Measurements from ENCODE around the gene TRIP13.
"Not testable (repeated sequence)": the region's sequence is repeated elsewhere in the genome, so short reads cannot be mapped to it uniquely, and the experiment has no call there.

Gene TRIP13, protein sequence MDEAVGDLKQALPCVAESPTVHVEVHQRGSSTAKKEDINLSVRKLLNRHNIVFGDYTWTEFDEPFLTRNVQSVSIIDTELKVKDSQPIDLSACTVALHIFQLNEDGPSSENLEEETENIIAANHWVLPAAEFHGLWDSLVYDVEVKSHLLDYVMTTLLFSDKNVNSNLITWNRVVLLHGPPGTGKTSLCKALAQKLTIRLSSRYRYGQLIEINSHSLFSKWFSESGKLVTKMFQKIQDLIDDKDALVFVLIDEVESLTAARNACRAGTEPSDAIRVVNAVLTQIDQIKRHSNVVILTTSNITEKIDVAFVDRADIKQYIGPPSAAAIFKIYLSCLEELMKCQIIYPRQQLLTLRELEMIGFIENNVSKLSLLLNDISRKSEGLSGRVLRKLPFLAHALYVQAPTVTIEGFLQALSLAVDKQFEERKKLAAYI

DNA sequence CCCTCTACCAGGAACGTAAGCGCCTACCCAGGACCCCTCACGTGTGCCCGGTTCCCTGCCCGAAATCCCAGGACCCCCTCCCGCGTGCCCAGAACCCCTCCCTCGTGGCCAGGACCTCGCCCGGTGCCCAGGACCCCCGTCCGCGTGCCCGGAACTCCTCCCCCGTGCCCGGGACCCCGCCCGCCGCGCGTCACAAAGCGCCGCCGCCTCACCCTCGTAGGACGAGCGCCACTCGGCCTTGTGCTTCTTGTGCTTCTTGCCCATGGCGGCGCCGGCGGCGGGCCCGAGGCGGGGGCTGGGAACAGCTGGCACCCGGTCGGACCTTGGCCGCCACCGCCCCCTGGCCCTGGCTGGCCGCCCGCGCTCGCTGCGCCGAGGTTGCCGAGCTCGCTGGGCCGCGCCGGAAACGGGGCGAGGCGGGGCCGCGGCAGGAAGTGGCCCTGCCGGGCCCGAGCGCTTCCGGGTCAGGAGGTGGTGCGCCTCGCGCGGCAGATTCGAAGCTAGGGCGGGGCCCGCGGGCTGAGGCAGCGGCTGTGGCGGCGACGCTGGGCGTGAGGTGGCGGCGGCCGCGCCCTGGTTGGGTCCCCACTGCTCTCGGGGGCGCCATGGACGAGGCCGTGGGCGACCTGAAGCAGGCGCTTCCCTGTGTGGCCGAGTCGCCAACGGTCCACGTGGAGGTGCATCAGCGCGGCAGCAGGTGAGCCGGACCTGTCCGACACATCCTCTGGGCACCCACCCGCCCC is at the start of gene TRIP13, which contains the start of gene BRD9:
TSS of gene TRIP13 (plus strand) at position 491 of the 743 bp plus-strand sequence. CDS start at position 606, 115 bp downstream.
TSS of gene BRD9 (minus strand) at position 408 of the 743 bp plus-strand sequence. CDS start at position 264, 144 bp downstream.
- peak; percentile 59 for DNase-seq (ENCODE audit: low read depth)

DNA sequence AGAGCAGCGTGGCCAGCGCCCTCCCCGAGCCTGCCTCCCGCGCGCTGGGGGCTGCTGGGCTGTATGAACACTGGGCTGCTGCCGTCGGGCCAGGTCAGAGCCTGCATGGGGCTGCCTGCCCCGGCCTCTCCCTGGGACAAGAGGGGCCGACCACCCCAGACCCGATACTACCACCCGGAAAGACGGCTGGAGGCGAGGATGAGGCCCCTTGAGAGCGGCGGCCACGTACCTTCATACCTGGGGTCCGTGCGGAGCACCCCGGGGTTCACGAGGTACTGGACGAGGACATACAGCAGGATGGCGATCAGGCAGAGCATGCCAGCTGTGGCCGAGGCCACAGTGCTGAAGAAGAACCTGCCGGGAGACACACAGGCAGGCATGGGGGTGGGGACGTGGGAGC is 49.3 kb upstream of the TRIP13 start:
- not testable (repeated sequence) for DNase-seq (ENCODE audit: low read depth)

DNA sequence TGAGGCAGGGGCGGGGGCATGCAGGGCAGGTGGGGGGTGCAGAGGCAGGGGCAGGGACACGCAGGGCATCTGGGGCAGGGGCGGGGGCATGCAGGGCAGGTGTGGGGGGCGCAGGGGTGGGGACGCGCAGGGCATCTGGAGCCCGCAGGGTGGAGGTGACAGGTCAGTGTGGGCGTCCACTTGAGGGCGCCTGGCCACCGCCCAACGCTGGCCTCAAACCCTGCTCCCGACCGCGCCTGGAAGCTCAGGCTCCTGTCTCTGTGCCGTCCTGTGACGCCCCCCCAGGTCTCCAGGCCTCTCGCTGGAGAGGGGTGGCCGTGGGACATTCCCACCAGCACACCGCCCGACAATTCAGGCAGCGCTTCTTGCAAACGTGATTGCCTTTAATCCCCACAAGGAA is 48.8 kb upstream of the TRIP13 start:
- DNase-seq (ENCODE audit: low read depth), result not testable (repeated sequence)

DNA sequence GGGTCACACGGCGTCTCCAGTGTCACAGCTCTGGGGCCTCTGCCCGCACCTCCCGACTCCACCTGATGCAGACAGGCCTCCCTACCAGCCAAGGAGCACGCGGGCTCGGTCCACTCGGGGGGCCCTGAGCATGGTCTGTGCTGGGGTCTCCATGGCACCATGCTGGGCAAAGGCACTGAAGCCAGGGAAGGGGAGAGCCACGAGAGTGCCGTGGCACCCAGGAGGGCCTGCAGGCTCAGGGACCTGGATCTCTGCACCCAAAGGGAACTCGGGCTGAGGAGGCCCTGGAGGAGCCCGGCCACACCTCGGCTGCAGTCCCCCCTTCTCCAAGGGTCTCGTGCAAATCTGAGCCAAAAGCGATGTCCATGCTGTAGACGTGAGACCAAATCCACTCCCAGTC is 48.3 kb upstream of the TRIP13 start:
- DNase-seq (ENCODE audit: low read depth), result not testable (repeated sequence)

DNA sequence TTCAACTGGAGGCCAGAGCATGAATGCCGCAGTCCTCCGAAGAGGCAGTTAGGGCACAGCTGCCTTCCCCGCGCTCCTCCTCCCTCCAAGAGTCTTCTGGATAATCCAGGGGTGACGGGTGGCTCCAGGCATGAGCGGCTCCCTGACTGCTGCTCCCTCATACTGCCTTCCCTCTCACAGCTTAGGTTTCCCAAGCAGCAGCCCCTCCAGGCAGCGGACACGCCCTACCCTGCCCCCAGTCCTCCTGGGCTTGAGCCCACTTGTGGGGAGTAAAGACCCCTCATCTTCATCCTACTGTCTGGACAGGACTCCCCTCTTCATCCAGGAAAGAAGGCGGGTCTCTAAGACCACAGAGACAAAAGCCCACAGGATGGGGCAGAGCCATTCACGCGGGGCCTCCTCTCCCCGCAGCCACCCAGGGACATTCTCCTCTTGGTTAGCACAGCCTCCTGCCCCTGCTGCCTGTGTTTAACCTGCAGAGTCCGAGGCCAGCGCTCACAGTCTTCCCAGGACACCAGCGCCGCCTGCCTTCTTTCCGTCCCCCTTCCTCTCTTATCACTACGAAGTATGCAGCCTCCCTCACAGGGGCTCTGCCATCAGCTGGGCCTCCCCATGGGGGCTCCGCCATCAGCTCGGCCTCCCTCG is 47.5 kb upstream of the TRIP13 start:
- DNase-seq (ENCODE audit: low read depth), result not testable (repeated sequence)

DNA sequence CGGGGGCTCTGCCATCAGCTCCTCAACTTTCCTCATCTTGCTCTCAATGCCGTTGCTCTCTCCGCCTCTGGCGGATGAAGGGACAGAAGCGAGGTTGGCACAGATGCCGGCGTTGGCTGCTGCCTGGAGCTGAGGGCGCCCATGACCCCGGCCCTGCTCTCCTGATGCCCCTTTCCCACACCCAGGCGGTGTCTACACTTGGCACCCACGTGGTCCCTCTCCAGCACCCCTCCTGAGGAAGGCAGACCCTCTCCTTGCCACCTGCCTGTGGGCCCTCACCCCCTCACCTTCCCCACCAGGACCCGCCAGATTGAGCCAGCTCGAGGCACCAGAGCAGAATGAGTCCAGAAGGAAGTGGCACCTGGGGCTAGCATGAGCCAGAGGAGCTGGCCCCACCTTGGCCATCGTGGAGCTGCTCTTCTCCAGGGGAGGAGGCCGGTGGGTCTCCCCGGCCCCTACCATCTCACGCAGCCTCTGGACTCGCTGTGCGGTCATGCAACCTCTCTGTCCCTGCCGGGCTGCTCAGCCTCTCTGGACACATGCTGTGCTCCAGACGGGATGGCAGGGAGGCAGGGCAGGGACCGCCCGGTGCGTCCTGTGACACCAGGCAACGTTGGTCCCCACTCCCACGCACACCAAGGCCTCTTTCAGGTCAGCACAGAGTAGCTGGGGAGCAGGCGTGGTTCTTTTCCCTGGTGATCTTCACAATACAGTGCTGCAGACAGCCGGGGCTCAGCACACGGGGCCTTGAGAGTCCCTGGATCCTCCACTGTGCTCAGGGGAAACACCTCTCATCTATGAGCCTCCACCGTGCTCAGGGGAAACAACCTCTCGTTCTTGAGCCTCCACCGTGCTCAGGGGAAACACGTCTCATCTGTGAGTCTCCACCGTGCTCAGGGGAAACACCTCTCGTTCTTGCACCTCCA is 46.7 kb upstream of the TRIP13 start:
- not testable (repeated sequence) for DNase-seq (ENCODE audit: low read depth)

DNA sequence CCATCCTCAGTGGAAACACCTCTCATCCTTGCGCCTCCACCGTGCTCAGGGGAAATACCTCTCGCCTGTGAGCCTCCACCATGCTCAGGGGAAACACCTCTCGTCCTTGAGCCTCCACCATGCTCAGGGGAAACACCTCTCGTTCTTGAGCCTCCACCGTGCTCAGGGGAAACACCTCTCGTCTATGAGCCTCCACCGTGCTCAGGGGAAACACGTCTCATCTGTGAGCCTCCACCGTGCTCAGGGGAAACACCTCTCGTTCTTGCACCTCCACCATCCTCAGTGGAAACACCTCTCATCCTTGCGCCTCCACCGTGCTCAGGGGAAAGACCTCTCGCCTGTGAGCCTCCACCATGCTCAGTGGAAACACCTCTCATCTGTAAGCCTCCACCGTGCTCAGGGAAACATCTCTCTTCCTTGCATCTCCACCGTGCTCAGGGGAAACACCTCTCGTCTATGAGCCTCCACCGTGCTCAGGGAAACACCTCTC is 46.0 kb upstream of the TRIP13 start:
- not testable (repeated sequence) for DNase-seq (ENCODE audit: low read depth)

DNA sequence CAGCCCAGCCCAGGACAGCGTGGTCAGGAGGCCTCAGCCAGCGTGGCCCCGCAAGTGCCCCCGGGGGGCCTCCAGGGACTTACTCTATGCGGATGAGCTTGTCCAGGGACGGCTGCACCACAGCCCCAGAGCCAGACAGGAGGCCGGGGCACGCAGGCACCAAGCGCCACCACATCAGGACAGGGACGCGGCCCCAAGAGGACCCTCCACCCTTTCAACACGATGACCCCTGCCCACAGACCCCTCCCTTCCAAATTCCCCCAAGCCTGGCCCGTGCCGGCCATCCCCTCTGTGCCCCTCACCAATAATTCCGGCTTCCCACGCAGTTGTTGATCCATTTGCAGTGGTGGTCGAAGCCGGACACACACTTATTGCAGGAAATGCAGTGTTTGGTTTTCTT is 45.5 kb upstream of the TRIP13 start:
- DNase-seq (ENCODE audit: low read depth), result not testable (repeated sequence)

DNA sequence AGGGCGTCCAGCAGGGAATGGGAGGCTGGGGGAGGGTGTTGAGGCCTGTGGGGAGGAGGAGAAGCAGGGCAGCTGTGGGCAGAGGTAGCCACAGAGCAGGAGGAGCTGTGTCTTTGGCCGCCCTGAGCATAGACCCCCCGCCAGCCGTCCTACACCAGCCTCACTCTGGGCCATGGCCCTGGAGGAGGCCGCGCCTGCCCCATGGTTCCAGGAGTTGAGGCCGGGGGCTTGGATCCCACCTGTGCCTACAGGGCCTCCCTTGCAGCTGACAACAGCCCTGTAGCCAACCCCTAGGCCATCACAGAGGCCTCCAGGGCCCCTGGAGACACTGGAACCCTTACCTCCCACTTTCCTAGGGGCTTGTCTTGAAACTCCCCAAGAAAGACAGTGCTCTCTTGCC is 44.9 kb upstream of the TRIP13 start:
- not testable (repeated sequence) for DNase-seq (ENCODE audit: low read depth)

DNA sequence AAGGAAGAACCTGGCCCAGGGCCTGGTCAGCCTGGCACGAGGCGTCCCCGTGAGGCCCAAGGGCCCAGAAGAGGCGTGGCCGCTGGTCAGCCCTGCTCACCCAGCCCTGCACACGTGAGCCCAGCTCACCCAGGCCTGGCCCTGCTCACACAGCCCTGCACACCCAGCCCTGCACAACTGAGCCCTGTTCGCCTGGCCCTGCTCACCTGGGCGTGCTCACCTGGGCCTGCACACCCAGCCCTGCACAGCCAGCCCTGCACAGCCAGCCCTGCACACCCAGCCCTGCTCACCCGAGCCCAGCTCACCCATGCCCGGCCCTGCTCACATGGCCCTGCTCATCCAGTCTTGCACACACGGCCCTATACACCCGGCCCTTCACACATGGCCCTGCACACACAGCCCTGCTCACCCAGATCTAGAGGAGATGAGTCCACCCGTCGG is 44.0 kb upstream of the TRIP13 start:
- no peak for DNase-seq (ENCODE audit: low read depth)

DNA sequence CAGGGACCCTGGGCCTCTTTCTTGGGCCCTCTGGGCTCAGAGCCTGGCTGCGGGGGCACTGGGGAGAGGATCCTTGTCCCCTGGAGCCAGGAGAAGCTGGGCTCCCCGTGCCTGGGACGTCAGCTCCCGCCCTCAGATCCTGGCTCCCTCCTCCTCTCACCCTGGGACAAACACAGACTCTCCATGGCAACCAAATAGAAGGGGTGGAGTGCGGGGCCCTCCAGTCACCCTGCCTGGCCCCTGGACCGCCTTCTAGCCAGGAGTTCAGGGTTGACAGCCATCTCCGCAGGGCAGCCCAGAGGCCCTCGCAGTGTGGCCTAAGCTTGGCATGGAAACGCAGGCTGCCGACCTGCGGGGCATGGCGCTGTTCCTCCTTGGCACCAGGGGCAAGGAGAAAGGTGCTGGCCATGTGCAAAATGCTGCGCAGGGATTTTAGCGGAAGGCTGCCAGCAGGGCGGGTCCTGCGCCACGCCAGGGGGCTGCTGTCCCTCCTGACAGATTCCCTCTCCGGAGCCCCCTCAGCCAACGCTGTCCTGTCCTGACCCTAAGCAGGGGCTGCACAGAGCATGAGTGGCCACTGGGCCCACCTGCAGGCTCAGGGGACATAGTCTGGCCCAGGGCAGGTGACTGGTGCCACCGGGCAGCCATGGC is 42.9 kb upstream of the TRIP13 start:
- DNase-seq (ENCODE audit: low read depth), result no peak

DNA sequence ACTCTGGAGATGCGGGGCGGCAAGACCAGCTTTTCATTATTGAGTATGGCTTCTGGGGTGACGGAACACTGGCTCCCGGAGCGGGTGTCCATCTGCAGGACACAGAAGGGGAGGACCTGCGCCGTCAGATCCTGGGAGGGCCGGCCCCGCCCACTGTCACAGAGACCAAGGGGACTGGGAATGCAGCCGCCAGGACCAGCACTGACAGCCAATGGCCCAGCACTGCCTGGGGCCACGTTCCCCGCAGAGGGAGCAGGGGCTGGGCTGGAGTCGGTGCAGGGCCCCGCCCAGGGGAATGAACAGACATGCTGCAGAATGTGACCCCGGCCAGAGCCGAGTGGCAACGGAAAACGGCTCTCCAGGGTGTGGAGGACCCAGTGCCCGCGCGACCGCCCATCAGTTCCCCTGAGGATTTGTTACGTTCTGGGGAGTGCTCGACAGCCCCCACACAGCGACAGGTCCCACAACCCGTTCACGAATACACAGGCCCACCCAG is 42.1 kb upstream of the TRIP13 start, which contains the start of gene ZDHHC11:
TSS of gene ZDHHC11 (minus strand) at position 476 of the 496 bp plus-strand sequence. CDS start at position 92, 384 bp downstream.
- no peak for DNase-seq (ENCODE audit: low read depth)

DNA sequence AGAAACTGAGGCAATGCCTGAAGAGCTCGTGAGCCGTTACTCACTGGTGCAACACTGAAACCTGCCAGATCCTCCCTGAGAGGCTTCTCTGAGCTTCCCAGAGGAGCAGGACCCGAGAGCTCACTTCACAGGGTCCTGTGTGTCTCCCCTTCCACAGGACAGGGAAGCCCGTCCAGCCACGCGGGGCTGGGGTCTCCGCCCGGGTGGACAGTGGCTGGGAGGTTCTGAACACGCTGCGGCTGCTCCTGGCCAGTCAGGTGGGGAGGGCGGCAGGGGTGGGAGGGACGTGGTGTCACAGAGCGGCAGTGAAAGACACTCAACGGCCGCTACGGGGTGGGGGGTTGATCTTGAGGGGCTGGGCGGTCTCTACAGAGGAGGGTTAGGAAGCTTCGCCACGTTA is 41.6 kb upstream of the TRIP13 start:
- DNase-seq (ENCODE audit: low read depth), result no peak

DNA sequence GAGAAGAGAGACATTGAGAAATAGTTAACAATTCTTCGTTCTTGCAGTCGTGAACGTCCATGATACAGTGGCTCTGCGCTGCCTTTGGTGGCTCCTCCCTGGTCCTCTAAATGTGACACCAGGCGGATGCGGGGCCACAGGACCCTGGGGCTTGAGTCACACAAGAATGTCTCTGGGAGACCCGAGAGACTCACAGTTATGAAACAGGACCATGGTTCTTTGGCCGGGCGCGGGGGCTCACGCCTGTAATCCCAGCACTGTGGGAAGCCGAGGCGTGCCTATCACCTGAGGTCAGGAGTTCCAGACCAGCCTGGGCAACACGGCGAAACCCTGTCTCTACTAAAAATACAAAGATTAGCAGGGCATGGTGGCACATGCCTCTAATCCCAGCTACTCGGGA is 41.1 kb upstream of the TRIP13 start:
- no peak for DNase-seq (ENCODE audit: low read depth)

DNA sequence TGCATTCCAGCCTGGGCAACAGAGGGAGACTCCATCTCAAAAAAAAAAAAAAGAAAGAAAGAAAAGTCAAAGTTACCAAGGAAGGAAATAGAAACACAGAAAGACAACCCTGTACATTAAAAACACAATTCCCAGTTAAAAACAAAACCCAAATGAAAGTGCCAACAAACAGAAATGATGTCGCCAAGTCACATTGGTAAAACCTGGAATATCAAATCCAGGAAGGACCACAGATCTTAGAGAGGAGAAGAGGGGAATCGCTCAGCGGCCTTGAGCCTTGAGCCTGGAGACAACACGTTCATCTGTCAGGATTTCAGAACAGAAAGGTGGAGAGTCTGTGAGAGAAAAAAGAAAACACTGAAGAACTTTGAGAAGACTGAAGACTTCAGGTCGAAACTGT is 40.7 kb upstream of the TRIP13 start:
- no peak for DNase-seq (ENCODE audit: low read depth)

DNA sequence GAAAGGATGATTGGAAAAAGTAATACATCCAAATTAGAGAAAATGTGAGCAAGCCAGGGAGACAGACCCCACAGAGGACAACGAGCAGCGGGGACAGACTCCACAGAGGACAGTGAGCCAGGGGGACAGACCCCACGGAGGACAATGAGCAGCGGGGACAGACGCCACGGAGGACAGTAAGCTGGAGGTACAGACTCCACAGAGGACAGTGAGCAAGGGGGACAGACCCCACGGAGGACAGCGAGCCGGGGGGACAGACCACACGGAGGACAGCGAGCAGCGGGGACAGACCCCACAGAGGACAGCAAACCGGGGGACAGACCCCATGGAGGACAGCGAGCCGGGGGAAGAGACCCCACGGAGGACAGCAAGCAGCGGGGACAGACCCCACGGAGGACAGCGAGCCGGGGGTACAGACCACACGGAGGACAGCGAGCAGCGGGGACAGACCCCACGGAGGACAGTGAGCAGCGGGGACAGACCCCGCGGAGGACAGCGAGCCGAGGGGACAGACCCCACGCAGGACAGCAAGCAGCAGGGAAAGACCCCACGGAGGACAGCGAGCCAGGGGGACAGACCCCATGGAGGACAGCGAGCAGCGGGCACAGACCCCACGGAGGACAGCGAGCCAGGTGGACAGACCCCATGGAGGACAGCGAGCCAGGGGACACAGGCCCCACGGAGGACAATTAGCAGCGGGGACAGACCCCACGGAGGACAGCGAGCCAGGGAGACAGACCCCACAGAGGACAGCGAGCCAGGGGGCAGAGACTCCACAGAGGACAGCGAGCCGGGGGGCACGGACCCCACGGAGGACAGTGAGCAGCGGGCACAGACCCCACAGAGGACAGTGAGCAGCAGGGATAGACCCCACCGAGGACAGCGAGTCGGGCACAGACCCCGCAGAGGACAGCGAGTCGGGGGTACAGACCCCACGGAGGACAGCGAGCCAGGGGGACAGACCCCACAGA is 40.0 kb upstream of the TRIP13 start:
- DNase-seq (ENCODE audit: low read depth), result no peak

DNA sequence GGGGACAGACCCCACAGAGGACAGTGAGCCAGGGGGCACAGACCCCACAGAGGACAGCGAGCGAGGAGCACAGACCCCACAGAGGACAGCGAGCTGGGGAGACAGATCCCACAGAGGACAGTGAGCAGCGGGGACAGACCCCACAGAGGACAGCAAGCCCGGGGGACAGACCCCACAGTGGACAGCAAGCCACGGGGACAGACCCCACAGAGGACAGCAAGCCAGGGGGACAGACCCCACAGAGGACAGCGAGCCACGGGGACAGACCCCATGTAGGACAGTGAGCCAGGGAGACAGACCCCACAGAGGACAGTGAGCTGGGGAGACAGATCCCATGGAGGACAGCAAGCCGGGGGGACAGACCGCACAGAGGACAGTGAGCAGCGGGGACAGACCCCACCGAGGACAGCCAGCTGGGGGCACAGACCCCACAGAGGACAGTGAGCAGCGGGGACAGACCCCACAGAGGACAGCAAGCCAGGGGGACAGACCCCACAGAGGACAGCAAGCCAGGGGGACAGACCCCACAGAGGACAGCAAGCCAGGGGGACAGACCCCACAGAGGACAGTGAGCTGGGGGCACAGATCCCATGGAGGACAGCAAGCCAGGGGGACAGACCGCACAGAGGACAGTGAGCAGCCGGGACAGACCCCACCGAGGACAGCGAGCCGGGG is 39.1 kb upstream of the TRIP13 start:
- not testable (repeated sequence) for DNase-seq (ENCODE audit: low read depth)

DNA sequence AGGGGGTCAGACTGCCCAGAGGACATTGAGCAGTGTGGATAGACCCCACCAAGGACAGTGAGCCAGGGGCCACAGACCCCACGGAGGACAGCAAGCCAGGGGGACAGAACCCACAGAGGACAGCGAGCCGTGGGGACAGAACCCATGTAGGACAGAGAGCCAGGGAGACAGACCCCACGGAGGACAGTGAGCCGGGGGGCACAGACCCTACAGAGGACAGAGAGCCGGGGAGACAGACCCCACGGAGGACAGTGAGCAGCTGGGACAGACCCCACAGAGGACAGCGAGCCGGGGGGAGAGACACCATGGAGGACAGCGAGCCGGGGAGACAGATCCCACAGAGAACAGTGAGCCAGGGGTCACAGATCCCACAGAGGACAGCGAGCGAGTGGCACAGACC is 38.5 kb upstream of the TRIP13 start:
- no peak for DNase-seq (ENCODE audit: low read depth)
